HG03196 (cell line): ENCODE data around the gene SCARB1.

Experiments
- ATAC-seq: cut with Tn5 transposase; IDR thresholded peaks from one replicate; pipeline ENCODE4 v1.9.1; 2021; ENCODE audit not compliant: unreplicated experiment

Gene SCARB1

GRCh38 chr12:124824195-124824594, 39.5 kb downstream of the SCARB1 start:
- no peak for ATAC-seq

- ATAC-seq, result no peak
These were observed 40.2 kb downstream of the SCARB1 start for GRCh38 chr12:124823272-124823970.

- ATAC-seq, result no peak
These were observed 41.4 kb downstream of the SCARB1 start for GRCh38 chr12:124822218-124822617.

GRCh38 chr12:124821252-124822200, 42.1 kb downstream of the SCARB1 start:
- no peak for ATAC-seq

DNA sequence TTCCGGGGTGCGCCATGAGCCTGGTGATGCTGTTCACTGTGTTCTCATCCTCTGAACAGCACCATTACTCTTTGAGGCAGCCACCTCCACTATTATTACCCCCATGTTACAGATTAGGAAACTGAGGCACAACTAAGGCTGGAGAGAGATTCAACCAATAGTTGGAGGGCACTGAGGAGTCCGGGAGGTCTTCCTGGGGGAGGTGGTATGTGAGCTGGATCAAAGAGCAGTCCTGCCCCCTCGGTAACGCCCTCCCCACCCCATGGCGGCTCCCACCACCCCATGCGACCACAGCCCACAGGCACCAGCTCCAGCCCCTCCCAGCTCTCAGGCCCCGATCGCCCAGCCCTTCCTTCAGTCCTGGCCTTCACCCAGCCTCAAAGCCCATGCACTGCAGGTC, 43.5 kb downstream of the SCARB1 start:
- no peak for ATAC-seq

DNA sequence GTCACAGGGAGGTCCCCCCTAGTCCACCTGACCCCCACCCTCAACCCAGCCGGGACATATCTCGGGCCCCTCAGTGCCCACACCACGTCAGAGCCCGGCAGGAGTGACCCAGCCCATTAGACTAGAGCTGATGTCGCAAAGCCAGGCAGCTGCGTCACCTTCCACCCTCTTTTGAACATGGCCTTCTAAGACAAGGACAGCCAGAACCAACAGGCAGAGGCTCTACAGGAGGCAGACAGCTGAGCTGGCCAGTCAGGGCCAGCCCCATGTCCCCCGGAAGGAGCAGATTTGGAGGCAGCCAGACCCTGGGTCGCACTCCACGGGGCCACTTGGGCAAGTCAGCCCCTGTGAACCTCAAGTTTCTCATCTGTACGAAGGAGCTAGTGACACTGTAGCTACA, 44.1 kb downstream of the SCARB1 start:
- ATAC-seq, result no peak

DNA sequence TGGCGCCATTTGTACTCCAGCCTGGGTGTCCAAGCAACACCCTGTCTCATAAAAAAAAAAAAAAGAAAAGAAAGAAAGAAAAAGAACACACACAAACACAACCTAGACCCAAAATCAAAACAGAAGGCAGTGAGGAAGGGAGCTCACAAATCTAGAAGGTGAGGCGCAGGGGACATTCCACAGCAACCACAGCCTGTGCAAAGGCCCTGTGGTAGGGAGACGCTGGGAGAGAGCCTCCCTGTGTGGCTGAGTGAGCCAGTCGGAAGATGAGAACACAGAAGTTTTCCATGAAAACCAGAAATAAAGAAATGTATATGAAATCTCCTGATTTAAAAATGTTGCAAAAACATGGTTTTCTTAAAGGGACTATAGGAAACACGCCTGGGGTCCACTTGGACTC, 44.6 kb downstream of the SCARB1 start:
- ATAC-seq, result no peak

GRCh38 chr12:124817076-124818000, 46.3 kb downstream of the SCARB1 start:
- no peak for ATAC-seq

- no peak for ATAC-seq
These were observed 47.3 kb downstream of the SCARB1 start for GRCh38 chr12:124816295-124816854.

DNA sequence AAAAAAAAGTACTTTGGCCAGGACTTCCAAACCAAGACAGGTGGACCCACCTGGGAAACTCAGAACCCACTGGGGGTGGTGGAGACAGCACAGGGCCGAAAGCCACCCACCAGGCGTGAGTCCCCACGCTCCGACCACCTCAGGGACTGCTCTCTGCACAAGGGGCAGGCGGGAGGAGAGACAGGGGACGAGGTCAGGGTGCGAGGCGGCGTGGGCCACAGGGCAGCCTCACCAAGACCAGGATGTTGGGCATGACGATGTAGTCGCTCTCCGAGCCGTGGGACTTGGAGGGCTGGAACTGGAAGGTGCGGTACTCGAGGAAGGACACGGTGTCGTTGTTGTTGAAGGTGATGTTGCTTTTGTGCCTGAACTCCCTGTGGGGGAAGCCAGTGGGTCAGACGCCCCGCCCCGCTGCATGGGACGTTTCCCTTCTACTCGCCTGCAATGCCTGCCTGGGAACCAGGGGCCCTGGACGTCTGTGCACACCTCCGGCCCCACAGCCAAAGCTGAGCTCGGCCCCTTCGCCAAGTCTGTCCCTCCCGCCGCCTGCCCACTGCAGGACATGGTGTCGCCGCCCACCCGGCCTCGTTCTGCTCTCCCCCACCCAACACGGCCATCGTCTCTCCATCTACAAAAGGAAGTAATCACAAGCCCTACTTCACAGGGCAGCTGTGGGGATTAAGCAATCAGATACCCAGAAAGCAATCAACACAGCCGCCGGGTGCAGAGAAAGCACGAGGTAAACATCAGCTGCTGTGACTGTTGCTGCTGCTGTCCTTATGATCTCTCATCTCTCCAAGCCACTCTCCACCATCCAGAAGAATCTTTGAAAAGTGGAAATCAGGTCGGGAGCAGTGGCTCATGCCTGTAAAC, 48.7 kb downstream of the SCARB1 start:
- no peak for ATAC-seq

DNA sequence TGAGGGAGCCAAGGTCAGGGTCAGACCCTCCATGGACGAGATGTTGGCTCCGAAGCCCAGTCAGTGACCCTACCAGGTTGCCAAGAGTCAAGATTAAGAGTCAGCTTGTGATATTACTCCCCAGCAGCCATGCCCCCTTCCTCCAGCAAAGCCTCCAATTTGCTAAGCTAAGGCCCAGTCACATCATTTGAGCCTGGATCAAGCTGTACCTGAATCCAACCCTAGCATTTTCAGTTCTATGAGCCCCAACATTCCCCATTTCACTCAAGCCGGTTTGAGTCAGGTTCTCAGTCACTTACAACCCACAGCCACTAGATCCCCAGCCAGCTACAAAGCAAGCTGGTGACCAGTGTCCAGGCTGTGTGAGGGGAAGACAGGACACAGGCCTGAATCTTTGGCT, 49.9 kb downstream of the SCARB1 start:
- ATAC-seq, result no peak

DNA sequence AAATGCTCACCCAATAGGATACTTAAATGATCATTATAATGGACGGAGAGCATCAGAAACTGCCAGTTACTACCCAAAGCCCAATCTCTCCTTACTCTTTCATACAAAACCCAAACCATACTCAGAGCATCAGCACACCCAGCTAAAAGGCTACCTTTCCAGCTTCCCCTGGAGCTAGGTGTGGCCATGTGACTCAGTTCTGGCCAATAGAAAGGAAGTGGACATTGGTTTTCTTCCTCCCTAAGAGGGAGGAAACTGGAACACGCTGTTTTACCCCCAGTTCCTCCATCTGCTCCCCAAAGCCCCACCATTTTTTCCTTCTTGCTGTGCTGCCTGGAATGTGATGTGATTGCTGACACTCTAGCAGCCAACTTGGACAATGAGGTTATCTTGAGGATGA, 50.7 kb downstream of the SCARB1 start:
- no peak for ATAC-seq

GRCh38 chr12:124812356-124812755, 51.3 kb downstream of the SCARB1 start:
- ATAC-seq, result no peak

- ATAC-seq, result no peak
These were observed 52.0 kb downstream of the SCARB1 start for GRCh38 chr12:124811633-124812032.

GRCh38 chr12:124809878-124810277, 53.8 kb downstream of the SCARB1 start:
- ATAC-seq, result no peak

GRCh38 chr12:124809391-124809790, 54.3 kb downstream of the SCARB1 start:
- no peak for ATAC-seq

DNA sequence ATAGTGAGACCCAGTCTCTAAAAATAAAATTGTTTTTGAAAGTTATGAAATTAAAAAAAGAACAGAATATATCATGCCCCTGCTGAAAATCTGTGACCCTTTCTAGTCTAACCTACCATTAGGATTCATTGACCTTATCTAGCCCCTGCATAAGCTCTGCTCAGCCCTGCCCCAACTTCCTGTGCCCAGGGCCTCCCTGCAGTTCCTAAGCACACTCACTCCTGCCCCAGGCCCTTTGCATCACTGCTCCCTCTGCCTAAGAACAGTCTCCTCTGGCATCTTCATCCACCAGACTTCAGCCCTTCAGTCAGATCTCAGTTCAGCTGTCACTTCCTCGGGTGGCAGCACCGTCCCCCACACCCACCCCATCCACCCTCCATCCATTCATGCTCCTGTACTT, 55.4 kb downstream of the SCARB1 start:
- no peak for ATAC-seq

DNA sequence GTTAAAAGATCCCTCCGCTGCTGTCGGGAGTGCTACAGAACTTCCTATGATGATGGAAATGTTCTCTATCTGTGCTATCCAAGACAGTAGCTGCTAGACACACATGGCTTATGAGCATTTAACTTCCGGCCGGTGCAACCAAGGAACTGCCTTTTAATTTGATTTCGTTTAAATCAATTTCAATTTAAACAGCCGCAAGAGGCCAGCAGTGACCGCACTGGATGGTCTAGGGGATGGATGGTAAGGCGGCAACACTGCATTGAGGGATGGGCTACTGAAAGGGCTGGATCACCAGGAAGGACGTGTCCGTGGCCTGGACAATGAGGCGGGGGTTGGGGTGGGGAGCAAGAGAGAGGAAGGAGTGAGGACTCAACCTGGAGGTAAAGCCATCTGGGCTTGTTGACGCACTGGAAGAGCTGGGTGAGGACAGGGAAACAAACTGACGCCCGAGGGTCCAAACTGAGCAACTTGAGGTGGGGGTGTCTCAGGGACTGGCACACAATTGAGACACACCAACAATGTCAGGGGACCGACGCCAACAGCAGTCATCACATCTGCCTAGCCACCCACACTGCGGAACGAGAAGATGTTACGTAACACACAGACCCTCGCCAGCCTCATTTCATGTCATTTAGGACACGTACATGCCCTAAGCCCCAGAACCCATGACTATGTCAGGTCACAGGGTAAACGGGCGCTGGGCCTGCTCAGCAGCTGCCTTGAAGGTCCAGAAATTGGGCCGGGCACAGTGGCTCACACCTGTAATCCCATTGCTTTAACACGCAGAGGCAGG, 57.6 kb downstream of the SCARB1 start:
- ATAC-seq, result no peak

DNA sequence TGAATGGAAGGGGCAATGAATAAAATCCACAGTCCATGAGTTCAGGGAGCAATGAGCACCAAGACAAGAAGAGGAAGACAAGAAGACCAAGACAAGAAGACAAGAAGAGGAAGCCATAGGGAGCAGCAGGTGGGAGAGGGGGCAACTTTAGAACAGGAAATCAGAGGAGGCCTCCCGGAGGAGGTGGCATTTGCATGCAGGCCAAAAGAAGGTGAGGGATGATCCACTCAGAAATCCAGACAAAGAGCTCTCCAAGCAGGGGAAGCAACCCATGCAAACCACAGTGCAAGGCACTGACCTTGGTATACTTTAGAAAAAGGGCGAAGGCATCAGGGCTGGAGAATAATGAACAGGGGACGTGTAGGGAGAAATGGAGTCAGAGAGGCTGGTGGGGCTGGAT, 58.6 kb downstream of the SCARB1 start:
- ATAC-seq, result no peak
